ENCODE results near the gene UBR4. TPM values are rescaled to one million over a fixed set of nuclear protein-coding genes. Genes with fewer than 3 reads are reported as not detected.

UBR4 gene
- total RNA-seq, 4 donors from 2014 or later, result 124 to 198 (median 131) TPM

DNA sequence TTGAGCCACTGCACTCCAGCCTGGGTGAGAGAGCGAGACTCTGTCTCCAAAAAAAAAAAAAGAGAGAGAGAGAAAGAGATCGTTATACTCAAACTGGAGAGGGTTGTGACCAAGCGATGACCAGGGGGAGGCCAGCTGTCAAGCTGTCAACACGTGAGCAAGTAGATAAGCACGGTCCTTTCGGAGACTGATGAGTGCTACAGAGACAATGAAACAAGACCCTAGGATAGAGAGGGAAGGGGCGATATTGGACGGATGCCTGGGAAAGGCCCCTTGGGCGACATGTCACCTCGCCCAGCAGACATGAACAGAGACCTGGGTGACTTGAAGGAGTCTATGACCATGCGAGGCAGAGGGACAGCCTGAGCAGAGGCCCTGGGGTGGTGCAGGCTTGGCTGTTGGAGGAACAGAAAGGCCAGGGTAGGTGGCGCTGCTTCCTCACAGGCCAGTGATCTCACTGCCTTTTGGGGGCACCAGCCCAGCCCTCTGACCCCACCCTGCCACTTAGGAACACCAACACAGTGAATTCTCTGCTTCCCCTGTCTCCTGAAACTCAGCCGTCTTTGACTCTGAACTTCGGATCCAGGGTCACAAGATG is 152.8 kb downstream of the UBR4 start:
- TF ChIP-seq, protein P1, sequence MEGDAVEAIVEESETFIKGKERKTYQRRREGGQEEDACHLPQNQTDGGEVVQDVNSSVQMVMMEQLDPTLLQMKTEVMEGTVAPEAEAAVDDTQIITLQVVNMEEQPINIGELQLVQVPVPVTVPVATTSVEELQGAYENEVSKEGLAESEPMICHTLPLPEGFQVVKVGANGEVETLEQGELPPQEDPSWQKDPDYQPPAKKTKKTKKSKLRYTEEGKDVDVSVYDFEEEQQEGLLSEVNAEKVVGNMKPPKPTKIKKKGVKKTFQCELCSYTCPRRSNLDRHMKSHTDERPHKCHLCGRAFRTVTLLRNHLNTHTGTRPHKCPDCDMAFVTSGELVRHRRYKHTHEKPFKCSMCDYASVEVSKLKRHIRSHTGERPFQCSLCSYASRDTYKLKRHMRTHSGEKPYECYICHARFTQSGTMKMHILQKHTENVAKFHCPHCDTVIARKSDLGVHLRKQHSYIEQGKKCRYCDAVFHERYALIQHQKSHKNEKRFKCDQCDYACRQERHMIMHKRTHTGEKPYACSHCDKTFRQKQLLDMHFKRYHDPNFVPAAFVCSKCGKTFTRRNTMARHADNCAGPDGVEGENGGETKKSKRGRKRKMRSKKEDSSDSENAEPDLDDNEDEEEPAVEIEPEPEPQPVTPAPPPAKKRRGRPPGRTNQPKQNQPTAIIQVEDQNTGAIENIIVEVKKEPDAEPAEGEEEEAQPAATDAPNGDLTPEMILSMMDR (IDR thresholded peaks at IDR 0.05; ENCODE audit: low read depth), result no peak

DNA sequence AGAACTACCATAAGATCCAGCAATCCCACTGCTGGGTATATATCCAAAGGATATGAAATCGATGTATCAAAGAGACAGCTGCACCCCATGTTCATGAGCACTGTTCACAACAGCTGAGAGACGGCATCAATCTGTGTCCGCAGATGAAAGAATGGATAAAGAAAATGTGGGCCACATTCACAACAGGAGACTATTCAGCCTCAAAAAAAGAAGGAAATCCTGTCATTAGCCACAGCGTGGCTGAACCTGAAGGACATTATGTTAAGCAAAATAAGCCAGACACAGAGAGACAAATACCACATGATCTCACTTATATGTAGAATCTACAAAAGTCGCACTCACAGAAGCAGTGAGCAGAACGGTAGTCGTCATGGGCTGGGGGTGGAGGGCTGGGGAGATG is 154.4 kb downstream of the UBR4 start:
- TF ChIP-seq, protein P1 (IDR thresholded peaks at IDR 0.05; ENCODE audit: low read depth), result no peak

DNA sequence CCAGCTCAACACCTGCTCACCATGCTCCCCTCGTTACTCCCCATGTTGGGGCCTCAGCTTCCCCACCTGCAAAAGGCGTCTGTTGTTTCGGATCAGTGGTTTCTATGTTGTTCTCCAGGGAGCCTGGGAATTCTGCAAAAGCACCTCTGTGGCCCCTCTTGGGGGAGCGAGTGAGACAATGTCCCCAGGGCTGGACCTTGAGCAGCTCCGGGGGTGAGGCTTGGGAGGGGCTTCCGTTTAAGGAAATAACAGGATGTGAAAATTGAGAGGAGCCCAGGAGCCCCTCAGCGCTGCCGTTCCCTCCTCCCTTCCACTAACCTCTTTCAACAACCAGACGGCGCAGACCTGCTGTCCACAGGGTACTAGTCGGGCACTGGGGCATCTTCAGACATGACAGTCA is 155.1 kb downstream of the UBR4 start:
- TF ChIP-seq, protein P1 (IDR thresholded peaks at IDR 0.05; ENCODE audit: low read depth), result no peak

DNA sequence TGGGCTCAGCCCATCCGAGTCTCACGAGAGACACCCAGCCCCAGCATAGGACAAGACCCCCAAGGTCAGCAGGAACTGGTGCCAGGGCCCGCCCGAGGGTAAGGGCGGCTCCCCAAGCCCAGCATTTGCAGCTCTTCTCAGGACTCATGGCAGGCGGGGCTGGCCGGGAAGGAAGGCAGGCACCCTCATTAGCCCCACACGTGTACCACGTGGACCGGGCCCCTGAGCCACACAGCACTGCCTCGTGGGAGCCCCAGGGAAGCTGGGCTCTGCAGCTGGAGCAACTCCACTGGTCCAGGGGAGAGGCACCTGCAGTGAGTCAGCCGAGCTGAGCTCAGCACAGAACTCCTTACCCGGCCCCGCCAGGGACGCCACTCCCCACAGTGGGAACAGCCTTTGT is 155.8 kb downstream of the UBR4 start:
- TF ChIP-seq, protein P1 (IDR thresholded peaks at IDR 0.05; ENCODE audit: low read depth), result no peak

DNA sequence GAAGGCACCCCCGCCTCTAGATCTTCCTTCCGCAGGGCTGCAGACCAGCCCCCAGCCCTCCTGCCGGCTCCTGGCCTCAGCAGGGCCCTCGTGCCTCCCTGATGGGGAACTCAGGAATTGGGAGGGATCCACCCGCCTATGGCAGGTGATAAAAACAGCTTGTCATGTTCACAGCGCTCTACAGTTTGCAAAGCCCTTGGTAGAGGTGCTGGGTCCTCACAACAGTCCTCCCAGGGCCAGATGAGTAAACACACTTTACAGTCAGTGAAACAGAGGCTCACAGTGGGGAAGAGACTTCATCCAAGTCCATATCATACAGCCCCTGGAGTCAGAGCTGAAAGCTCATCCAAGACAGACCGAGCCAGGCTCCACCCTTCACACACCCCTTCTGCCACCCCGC is 156.6 kb downstream of the UBR4 start:
- TF ChIP-seq, protein P1 (IDR thresholded peaks at IDR 0.05; ENCODE audit: low read depth), result no peak

DNA sequence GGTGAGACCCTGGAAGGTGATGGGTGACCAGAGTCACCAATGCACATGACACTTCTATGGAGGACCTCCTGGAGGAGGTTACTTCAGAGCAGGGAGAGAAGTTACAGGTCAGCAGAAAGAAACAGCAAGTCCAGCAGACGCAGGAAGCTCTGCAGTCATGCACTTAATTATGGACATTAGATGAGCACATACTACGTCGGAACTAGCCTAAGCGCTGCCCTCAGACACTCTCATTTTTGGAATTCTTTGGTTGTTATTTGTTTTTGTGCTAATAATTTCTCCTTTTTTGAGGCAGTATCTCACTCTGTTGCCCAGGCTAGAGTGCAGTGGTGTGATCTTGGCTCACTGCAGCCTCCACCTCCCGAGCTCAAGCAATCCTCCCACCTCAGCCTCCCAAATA is 160.3 kb downstream of the UBR4 start:
- TF ChIP-seq, protein P1 (IDR thresholded peaks at IDR 0.05; ENCODE audit: low read depth), result no peak

DNA sequence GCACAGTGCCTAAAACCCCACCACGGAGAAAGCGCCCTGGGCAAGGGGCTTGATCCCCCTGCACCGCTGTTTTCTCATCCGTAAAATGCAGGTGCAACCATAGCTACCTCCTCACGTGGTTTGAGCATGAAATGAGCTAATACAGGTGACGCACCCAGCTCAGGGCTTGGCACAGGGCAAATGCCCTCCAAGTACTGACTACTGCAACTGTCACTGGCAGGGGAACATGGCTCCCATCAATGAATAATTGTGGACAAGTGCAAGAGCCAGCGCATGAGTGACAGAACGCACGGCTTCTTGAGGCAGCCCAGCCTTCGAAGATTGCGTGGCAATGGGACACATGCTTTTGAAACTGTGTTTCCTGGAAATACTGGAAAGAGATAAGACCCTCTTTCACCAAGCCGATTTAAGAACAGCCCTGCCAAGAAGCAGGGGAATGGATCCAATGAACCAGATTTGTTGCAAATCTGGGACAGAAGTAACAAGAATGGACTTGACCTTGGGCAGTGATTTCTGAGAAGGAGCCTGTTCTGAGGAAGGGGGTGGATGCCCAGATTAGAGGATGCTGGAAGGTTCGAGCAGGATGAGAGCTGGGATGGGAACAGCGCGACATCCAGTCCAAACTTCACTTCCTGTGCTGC is 160.8 kb downstream of the UBR4 start:
- TF ChIP-seq, protein P1 (IDR thresholded peaks at IDR 0.05; ENCODE audit: low read depth), result no peak
